ENCODE results near the gene GTF2F2.

GRCh38 chr13:45325806-45326205 is 205.5 kb downstream of the GTF2F2 start:
- TF ChIP-seq CTCF (IDR thresholded peaks at IDR 0.05): no peak
- no peak for TF ChIP-seq PRDM15 (CRISPR knock-in tag; IDR thresholded peaks at IDR 0.05)
- no peak for TF ChIP-seq ZNF396 (CRISPR knock-in tag; IDR thresholded peaks at IDR 0.05; ENCODE audit: borderline replicate concordance)
- no peak for TF ChIP-seq GRHL2 (CRISPR knock-in tag; IDR thresholded peaks at IDR 0.05; ENCODE audit: insufficient replicate concordance, severe bottlenecking)
- TF ChIP-seq CREB1 (CRISPR knock-in tag; IDR thresholded peaks at IDR 0.05): no peak
- no peak for TF ChIP-seq KAT7 (CRISPR knock-in tag; IDR thresholded peaks at IDR 0.05; ENCODE audit: borderline replicate concordance)
- TF ChIP-seq ETV6 (CRISPR knock-in tag; IDR thresholded peaks at IDR 0.05): no peak
- no peak for TF ChIP-seq HMGXB4 (CRISPR knock-in tag; IDR thresholded peaks at IDR 0.05)
- TF ChIP-seq ZNF138 (CRISPR knock-in tag; conservative IDR thresholded peaks at IDR 0.05): no peak
- no peak for TF ChIP-seq ZSCAN18 (CRISPR knock-in tag; IDR thresholded peaks at IDR 0.05)
- TF ChIP-seq JUN (CRISPR knock-in tag; IDR thresholded peaks at IDR 0.05): no peak
- no peak for TF ChIP-seq IRF1 (CRISPR knock-in tag; IDR thresholded peaks at IDR 0.05)
- TF ChIP-seq NR3C1 (CRISPR knock-in tag; conservative IDR thresholded peaks at IDR 0.05; ENCODE audit: low read depth): no peak

All from WTC11 (cell line).